ENCODE results near the gene RGS10. TPM values are rescaled to one million over a fixed set of nuclear protein-coding genes. Genes with fewer than 3 reads are reported as not detected.

The RGS10 gene
- total RNA-seq, 4 donors from 2014 or later: 3.0 to 64.2 (median 12.0) TPM

- TF ChIP-seq POLR2A (IDR thresholded peaks at IDR 0.05) (no peak), CTCF (IDR thresholded peaks at IDR 0.05 in 4 of 5, conservative IDR thresholded peaks at IDR 0.05 in 1 of 5) (no peak)
- no peak overlapping the region for H3K4me3 ChIP-seq
- H3K9me3 ChIP-seq: no peaks in the 10 kb centered on the region
- H3K27me3 ChIP-seq: peaks cover 0 to 15% (median 9%) of the 10 kb centered on the region in 3 donors
- intact Hi-C loops (cut with DNase I; ENCODE audit: low total_unique reads): no loop called here
- no peaks in the 10 kb centered on the region for H3K36me3 ChIP-seq
- no peak for DNase-seq
- H3K27ac ChIP-seq: no peak overlapping the region
- peaks cover 15 to 20% of the 10 kb centered on the region in 2 donors for H3K4me1 ChIP-seq
- no peak for ATAC-seq
- in situ Hi-C loops (cut with MboI; ENCODE audit: low sequenced_read_pairs in 4 of 4): no loop called here
Observed at GRCh38 chr10:119540038-119540437, 2.5 kb downstream of the RGS10 start.

GRCh38 chr10:119539359-119539825 is 3.1 kb downstream of the RGS10 start:
- Histone ChIP-seq H3K36me3 (no peaks in the 10 kb centered on the region), H3K4me3 (no peak overlapping the region), H3K27ac (no peak overlapping the region), H3K4me1 (peaks cover 15 to 23% of the 10 kb centered on the region in 2 donors), H3K9me3 (no peaks in the 10 kb centered on the region), H3K27me3 (peaks cover 0 to 15% (median 9%) of the 10 kb centered on the region in 3 donors)
- intact Hi-C loops (cut with DNase I; ENCODE audit: low total_unique reads) (no loop called here), in situ Hi-C loops (cut with MboI; ENCODE audit: low sequenced_read_pairs in 4 of 4) (no loop called here)
- no peak for ATAC-seq
- DNase-seq: no peak
- TF ChIP-seq POLR2A (IDR thresholded peaks at IDR 0.05): no peak
- TF ChIP-seq CTCF (IDR thresholded peaks at IDR 0.05 in 4 of 5, conservative IDR thresholded peaks at IDR 0.05 in 1 of 5): no peak

GRCh38 chr10:119538632-119539358 is 3.7 kb downstream of the RGS10 start:
- no peak for TF ChIP-seq CTCF (IDR thresholded peaks at IDR 0.05 in 4 of 5, conservative IDR thresholded peaks at IDR 0.05 in 1 of 5)
- TF ChIP-seq POLR2A (IDR thresholded peaks at IDR 0.05): no peak
- no peak for DNase-seq
- intact Hi-C loops (cut with DNase I; ENCODE audit: low total_unique reads): no loop called here
- Histone ChIP-seq H3K27ac (no peak overlapping the region), H3K9me3 (no peaks in the 10 kb centered on the region), H3K4me1 (peaks cover 15 to 23% of the 10 kb centered on the region in 2 donors), H3K36me3 (no peaks in the 10 kb centered on the region), H3K4me3 (no peak overlapping the region), H3K27me3 (peaks cover 0 to 15% (median 9%) of the 10 kb centered on the region in 3 donors)
- no peak for ATAC-seq
- in situ Hi-C loops (cut with MboI; ENCODE audit: low sequenced_read_pairs in 4 of 4): no loop called here

GRCh38 chr10:119537953-119538630 is 4.4 kb downstream of the RGS10 start:
- Histone ChIP-seq H3K36me3 (no peaks in the 10 kb centered on the region), H3K9me3 (no peaks in the 10 kb centered on the region), H3K4me3 (no peak overlapping the region), H3K4me1 (peaks cover 17 to 18% of the 10 kb centered on the region in 2 donors), H3K27me3 (peaks cover 0 to 15% (median 6%) of the 10 kb centered on the region in 3 donors), H3K27ac (no peak overlapping the region)
- no peak for ATAC-seq
- TF ChIP-seq POLR2A (IDR thresholded peaks at IDR 0.05) (no peak), CTCF (IDR thresholded peaks at IDR 0.05 in 4 of 5, conservative IDR thresholded peaks at IDR 0.05 in 1 of 5) (no peak)
- intact Hi-C loops (cut with DNase I; ENCODE audit: low total_unique reads): no loop called here
- in situ Hi-C loops (cut with MboI; ENCODE audit: low sequenced_read_pairs in 4 of 4): no loop called here
- no peak for DNase-seq
